ENCODE measurements around the gene FITM1.
A peak's percentile ranks its signal among the peaks of the same experiment; 100 is the strongest.

Gene FITM1

DNA sequence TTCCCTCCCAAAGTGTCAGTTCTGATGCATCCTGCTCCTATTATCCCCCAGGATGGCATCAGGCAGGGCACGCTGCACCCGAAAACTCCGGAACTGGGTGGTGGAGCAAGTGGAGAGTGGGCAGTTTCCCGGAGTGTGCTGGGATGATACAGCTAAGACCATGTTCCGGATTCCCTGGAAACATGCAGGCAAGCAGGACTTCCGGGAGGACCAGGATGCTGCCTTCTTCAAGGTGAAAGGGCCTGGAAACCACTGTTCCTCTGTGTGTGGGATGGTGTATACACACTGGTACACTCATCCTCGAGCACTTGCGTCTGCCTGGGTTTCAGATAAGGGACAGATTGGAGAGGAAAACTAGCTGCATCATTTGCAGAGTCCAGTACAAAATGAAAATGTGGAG, 31.6 kb downstream of the FITM1 start:
- DNase-seq = peak; percentile 20

DNA sequence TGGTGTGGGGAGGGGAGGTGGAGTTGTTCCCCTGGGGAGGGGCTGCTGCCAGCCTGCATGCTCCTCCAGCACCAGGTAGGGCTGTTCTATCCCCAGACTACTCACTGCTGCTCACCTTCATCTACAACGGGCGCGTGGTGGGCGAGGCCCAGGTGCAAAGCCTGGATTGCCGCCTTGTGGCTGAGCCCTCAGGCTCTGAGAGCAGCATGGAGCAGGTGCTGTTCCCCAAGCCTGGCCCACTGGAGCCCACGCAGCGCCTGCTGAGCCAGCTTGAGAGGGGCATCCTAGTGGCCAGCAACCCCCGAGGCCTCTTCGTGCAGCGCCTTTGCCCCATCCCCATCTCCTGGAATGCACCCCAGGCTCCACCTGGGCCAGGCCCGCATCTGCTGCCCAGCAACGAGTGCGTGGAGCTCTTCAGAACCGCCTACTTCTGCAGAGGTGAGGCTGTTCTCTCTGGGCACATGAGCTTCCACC, 34.1 kb downstream of the FITM1 start:
- no peak for DNase-seq

DNA sequence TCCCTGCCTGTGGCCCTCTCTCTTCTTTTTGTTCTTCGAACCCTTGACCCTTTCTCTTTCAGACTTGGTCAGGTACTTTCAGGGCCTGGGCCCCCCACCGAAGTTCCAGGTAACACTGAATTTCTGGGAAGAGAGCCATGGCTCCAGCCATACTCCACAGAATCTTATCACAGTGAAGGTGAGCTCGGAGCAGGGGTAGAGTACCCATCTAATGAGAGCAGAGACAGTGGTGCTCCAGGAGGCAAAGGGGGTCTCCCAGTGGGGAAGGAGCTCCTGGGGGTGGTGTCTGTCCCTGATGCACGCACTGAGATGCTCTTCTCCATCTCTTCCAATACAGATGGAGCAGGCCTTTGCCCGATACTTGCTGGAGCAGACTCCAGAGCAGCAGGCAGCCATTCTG, 35.3 kb downstream of the FITM1 start:
- no peak for DNase-seq

DNA sequence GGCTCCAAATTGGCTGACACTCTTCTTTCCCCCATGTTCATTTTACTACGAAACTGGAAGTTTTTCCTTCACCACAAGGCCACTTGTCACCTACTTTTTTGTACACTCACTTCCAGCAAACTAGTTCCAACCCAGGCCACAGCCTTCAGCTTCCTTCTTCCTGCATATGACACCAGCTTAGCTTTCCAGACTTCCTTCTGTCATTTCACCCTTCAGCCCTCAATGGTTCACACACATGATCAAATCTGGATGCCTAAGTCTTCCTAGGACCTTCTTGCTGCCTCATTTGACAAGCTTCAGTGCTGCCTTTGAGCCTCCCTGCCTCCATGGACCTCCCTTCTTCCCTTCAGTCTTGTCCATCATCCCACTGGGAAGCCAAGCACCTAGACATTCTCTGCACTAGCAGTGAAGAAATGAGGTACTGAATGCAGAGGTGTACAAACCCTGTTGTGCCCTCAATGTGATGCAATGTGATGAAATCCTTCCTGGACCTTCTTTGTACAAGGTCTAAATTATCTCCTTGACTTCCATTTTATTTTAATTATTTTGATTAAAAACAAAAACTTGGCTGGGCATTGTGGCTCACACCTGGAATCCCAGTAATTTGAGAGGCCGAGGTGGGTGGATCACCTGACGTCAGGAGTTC, 37.1 kb downstream of the FITM1 start:
- DNase-seq = no peak

DNA sequence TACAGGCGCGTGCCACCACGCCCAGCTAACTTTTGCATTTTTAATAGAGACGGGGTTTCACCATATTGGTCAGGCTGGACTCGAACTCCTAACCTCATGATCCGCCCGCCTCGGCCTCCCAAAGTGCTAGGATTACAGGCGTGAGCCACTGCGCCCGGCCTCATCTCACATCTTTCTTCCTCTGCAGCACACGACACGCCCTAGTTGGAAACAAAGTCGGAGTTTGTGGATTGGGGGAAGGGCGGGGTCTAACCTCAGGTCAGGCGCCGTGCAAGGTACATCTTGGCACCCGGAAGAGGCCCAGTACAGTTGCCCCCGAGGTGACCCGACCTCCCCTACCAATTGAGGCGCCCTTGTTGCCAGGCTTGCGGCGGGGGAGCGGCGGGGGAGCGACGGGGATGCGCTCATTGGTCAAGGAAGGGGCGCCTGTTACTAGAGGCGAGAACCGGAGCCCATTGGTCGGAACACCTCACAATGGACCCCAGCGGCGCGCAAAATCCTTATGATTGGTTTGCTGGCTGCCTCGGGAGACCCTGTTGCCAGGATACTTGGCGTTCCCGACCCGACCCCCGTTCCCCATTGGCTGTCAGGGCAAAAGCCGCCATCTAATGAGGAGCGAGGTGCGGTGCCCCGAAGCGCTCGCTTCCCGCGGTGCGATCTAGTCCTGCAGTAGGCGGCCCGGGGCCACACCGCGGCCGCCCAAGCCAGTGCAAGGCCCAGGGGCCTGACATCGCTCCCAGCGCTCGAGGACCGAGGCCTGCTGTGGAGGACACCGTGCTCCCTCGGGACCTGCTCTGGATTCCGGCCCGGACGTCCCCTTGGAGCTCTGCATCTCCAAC, 41.2 kb downstream of the FITM1 start, which contains the start of gene REC8:
TSS of gene REC8 (plus strand) at position 659 of the 839 bp plus-strand sequence. CDS start 473 bp downstream, outside the sequence.
- DNase-seq = peak; percentile 81

DNA sequence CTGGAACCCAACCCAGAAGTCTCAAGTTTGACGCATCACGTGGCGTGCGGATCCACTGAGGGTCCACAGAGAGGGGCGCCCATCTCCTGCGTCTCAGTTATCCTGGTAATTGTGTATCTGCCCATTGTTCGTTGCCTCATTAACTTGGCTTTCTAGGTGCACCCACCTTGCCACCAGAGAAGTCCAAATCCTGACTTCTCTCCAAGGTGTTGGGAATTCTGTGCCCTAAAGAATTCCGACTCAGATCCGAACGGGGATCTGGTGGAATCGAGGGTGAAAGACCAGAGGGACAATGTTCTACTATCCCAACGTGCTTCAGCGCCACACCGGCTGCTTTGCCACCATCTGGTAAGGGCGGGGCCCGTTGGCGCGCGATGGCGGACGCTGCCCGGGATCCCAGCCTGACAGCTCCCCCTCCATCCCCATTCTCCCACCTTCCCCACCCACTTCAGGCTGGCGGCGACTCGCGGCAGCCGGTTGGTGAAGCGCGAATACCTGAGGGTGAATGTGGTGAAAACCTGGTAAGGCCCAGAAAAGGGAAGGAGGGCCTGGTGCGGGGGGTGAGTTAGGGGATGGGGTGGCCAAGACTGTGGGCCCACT, 41.9 kb downstream of the FITM1 start:
- DNase-seq = peak; percentile 16

DNA sequence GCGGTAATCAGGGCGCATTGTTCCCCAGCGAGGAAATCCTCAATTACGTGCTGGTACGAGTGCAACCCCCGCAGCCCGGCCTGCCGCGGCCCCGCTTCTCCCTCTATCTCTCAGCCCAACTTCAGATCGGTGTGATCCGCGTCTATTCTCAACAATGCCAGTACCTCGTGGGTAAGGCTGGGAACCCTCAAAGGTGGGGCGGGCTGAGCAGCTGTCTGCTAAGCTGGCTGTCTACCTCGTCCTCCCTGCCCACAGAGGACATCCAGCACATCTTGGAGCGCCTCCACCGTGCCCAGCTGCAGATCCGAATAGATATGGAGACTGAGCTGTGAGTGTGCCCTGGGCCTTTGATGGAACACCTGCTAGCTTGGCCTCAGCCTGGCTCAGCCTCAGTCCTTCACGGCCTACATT, 42.4 kb downstream of the FITM1 start:
- no peak for DNase-seq

DNA sequence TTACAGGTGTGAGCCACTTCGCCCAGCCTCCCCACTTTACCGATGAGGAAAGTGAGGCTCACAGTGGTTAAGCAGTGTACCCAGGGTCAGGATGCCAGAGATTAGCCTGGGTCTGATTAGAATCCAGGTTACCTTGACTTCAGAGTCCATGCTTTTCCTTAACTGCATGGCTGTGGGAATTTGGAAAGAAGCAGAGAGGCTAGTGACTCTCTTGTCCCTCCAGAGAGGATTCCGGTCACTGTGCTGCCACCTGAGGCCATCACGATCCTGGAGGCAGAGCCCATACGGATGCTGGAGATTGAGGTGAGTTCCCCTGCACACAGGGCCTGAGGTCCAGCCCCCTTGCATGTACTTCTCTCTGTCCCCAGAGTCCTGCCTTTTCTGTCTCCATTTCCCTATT, 46.1 kb downstream of the FITM1 start:
- no peak for DNase-seq

DNA sequence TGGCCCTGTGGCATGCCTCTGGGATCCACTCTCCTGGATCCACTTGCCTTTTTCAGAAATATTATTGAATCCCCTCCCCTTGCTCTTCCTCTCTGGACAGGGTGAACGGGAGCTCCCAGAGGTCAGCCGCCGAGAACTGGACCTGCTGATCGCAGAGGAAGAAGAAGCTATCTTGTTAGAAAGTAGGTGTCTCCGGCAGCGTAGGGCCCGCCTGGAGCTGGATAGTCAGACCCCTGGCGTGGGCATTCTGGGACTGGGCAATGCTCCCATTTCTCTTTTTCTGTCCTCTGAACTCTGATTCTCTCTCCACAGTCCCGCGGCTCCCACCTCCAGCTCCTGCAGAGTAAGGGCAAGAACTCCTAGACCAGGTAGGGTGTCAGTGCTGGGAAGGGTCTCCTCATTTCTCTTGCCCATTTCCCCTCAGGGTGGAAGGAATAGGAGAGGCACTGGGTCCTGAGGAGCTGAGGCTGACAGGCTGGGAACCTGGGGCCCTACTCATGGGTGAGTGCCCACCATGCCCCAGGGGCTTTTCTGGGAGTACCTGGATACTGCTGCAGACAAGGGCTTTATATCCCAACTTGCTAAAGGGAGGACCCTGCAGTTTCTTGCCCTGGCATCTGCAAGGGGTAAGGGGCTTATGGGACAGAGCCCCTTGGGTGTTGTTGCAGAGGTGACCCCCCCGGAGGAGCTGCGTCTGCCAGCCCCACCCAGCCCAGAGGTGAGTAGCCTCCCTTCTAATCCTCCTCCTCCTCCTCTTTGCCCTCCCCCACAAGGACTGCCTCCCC, 46.8 kb downstream of the FITM1 start:
- DNase-seq = no peak

DNA sequence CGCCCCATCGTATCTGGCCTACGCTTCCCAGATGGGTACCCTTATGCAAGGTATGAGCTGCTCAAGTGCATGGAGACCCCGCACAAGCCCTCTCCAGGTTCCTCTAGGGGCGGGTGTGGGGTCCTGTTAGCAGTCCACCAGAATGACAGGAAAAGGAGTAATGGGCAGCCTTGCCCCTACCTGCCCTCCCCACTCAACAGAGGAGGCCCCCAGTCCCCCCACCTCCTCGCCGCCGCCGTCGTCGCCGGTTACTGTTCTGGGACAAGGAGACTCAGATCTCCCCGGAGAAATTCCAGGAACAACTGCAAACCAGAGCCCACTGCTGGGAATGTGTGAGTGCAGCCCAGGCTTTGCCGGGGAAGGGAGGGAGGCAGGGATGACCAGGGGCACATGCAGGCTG, 47.4 kb downstream of the FITM1 start:
- DNase-seq = no peak

DNA sequence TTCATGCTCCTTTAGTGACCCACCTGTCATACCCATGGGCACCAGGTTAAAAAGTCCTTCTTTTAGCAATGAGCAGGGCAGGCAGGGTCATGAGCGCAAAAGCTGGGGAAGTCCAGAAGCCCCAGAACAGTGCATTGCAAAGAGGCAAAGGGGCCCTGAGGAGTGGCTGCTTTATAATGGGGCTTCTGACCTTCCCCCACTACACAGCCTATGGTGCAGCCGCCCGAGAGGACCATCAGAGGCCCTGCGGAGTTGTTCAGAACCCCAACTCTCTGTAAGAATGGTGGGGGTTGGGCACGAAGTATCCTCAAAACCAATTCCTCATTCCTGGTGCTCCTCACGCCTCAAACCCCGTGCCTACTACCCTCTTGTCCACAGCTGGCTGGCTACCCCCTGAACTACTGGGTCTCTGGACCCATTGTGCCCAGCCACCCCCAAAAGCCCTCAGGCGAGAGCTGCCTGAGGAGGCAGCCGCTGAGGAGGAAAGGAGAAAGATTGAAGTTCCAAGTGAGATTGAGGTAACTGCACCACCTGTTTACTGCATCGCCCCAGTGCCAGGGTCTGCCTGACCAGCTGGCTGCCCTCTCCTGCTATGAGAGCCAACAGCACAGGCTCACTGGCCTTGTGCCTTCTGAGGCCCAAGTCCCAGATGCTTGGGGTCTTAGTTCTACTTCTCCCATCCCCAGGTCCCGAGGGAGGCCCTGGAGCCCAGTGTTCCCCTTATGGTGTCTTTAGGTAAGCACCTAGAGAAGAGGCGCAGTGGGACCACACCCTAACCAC, 48.1 kb downstream of the FITM1 start:
- DNase-seq = no peak

DNA sequence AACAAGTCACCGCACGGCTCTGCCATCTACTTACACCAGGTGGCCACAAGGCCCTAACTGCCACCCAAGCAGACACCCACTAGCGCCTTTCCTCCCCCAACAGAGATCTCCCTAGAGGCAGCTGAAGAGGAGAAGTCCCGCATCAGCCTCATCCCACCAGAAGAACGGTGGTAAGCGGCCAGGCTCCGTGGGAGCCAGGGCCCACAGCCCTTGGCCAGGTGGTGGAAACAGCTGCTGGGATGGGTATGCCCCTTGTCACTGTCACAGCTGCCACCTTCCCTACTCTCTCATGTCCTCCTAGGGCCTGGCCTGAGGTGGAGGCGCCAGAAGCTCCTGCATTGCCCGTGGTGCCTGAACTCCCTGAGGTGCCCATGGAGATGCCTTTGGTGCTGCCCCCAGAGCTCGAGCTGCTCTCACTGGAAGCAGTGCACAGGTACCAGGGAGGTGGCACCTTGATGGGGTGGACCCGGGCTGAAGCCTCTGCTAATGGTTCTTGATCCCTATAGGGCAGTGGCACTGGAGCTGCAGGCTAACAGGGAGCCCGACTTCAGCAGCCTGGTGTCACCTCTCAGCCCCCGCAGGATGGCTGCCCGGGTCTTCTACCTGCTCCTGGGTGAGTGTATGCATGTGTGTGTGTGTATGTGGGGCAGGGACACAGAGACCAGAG, 49.0 kb downstream of the FITM1 start:
- no peak for DNase-seq

DNA sequence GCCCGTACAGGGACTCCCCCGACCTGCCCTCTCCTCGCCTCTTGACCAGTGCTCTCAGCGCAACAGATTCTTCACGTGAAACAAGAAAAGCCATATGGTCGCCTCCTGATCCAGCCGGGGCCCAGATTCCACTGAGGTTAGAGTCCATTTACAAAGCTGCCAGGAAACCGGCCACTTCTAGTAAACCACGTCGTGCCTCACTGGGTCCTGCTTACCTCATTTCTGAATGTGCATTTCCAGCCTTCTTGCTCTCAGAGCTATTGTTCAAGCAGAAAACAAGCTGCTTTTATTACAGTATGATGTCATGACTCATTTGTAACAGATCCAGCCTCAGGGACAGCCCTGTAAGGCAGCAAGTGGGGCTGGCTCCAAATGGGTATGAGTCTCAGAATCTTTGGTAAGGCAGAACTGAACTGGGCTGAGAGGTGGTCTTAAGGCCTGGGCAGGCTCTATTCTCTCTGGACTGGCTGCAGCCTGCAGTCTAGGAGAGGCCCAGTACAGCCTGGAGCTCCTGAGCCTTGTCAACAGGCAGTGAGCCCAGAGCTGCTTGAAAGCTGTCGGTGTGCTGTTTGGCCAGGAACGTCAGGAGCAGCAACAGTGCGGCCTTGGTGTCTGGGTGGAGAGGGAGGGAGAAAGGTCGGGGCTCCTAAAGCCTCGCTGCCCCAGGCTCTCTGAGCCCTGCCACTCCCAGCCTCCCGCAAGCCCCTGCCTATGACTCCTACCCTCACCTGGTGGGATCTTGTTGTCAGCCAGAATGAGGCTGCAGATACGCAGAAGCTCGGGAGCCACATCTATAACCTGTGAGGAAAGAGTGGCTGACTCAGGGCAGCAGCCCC, 49.7 kb downstream of the FITM1 start:
- no peak for DNase-seq

DNA sequence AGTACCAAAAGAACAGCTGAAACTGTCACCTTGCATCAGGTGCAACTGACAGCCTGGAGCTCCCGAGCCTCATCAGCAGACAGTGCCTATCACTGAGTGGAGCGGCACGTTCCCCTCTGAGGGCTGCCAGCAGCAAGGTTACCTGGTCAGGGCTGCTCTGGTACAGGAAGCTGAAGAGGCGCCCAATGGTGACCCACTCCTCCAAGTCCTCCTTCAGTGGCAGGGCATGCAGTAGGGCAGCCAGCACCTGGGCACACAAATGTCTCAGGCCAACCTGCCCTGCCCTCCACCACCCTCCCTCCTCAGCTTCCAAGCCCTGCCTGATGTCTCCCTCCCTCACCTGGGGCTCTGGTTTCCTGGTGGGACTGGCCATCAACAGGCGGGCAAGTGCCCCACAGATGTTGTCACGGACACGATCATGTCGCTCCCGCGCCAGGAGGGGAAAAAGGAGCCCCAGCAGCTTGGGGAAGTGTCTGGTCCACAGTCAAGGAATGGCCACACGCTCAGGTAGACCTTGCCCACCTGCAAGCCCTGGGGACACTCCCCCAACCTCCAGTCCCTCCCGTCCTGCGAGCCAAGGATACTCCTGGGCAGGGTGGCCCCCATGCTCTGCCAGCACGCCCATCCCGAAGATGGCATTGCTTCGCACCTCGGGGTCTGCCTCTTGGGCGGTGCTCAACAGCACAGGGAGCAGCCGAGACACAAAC, 51.1 kb downstream of the FITM1 start:
- no peak for DNase-seq

Data from CD4-positive, alpha-beta T cell treated with Interleukin-17A for 4 hours (primary cell).